ENCODE measurements around the gene ZNF213.

GRCh38 chr16:3137267-3137666 lies 2.4 kb downstream of the ZNF213 start:
- TF ChIP-seq CTCF (conservative IDR thresholded peaks at IDR 0.05) (no peak), EZH2 (IDR thresholded peaks at IDR 0.05; ENCODE audit: low read depth) (no peak)
